Measurements from ENCODE around the gene PACSIN1.

Gene PACSIN1

DNA sequence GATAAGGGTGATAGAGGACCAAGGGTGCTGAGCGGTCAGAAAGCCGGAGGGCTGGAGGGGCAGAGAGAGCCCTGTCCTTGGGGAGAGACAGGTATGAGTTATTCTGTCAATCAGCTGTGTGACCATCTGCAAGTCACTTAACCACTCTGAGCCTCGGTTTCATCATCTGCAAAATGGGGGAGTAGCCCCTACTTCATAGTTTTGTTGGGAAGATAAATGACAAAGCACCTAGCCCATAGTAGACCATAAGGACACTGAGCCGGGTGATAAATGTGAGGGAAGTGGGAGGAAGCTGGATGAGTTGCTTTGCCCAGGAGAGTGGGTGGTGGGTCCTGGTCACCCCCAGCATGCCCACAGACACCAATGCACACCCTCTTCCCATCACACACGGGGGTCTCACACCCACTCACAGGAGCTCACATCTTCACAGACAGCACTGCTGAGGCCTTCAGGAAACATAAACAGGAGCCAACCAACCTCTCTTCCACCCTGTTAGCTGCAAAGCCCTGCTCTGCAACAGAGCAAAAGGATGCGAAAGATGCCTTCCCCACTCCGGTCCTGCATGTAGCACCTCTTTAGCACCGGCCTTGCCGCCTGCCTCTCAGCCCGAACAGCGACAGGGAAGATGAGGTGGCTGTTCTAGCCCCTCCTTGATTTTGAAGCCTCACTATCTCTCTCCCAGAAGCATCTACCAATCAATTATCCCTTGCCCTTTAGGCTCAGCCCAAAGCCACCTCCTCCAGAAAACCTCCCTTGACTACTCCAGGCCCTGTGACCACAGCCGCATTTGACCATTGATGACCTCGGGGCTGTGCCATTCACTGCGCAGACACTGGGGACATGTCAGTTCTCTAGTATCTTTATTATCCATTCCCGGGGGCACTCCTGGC is 71.3 kb downstream of the PACSIN1 start:
- no peaks in the 10 kb centered on the region for H3K4me1 ChIP-seq (ENCODE audit: control insufficient read depth, insufficient read depth, low read length)
- no peaks in the 10 kb centered on the region for H3K36me3 ChIP-seq (ENCODE audit: control insufficient read depth in 2 of 2, insufficient read depth in 1 of 2, low read length in 2 of 2)
- ChIA-PET POLR2A (interaction anchor here (0.6 kb wide), 1 partner anchor 122 kb away, joined by 3 read pairs; no protein-coding TSS in a partner anchor), CTCF (interaction anchor here (0.6 to 0.8 kb wide), 2 partner anchors 10 to 122 kb away, joined by 3 read pairs; no protein-coding TSS in a partner anchor)
- H3K4me3 ChIP-seq (ENCODE audit: low read depth, low read length) = no peak overlapping the region
- TF ChIP-seq, protein P1, sequence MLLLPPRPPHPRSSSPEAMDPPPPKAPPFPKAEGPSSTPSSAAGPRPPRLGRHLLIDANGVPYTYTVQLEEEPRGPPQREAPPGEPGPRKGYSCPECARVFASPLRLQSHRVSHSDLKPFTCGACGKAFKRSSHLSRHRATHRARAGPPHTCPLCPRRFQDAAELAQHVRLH (tag by site-specific recombination; IDR thresholded peaks at IDR 0.05) = 0 out of 2 replicates have a peak, but pooled peaks have one; percentile 43
- TF ChIP-seq EGR2 (tag by site-specific recombination; IDR thresholded peaks at IDR 0.05; ENCODE audit: low read depth) = peak; percentile 63
- peak; percentile 81 for TF ChIP-seq ZNF768 (tag by site-specific recombination; IDR thresholded peaks at IDR 0.05)
- peak; percentile 56 for TF ChIP-seq ZFHX2 (tag by site-specific recombination; conservative IDR thresholded peaks at IDR 0.05)
- TF ChIP-seq ZNF132 (tag by site-specific recombination; IDR thresholded peaks at IDR 0.05; ENCODE audit: borderline replicate concordance) = no peak
- no peaks in the 10 kb centered on the region for H3K9me3 ChIP-seq (ENCODE audit: control insufficient read depth, insufficient read depth, low read depth, low read length)
- H3K27ac ChIP-seq (ENCODE audit: extremely low read depth, low read depth, low read length) = no peak overlapping the region

DNA sequence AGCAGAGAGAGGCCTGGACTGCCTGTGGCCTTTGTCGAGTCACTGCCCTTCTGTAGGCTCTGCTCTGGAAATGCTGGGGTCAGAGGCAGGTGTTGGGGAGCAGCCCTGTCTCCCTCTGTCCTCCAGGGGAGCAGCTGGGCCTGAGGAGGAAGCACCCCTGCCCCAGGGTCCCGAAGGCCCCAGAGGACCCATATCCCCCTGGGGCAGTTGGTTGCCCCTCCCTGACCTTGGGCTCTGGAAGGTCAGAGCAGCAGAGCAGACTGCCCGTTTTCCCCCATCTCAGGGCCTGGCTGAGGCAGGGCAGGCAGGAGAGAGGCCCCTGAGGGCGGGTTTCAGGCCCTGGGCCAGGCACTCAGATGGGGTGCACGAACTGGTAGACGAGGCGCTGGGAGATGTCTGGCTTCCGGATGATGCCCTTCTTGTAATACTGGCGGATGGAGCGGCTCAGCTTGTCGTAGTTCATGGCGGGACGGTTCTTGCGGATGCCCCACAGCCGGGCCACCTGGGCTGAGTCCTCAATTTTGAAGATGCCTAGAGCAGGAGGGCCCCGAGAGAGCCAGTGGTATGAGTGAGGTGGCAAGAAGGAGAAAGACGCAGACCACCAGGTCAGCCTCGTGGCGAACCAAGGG is 72.2 kb downstream of the PACSIN1 start:
- H3K9me3 ChIP-seq (ENCODE audit: control insufficient read depth, insufficient read depth, low read depth, low read length) = no peaks in the 10 kb centered on the region
- ChIA-PET CTCF (no interaction called here), POLR2A (no interaction called here)
- H3K36me3 ChIP-seq (ENCODE audit: control insufficient read depth in 2 of 2, insufficient read depth in 1 of 2, low read length in 2 of 2) = no peaks in the 10 kb centered on the region
- H3K4me3 ChIP-seq (ENCODE audit: low read depth, low read length) = no peak overlapping the region
- H3K4me1 ChIP-seq (ENCODE audit: control insufficient read depth, insufficient read depth, low read length) = no peaks in the 10 kb centered on the region
- no peak overlapping the region for H3K27ac ChIP-seq (ENCODE audit: extremely low read depth, low read depth, low read length)
- no peak for TF ChIP-seq SP2 (tag by site-specific recombination; IDR thresholded peaks at IDR 0.05)
- no peak for TF ChIP-seq ZBTB8A (tag by site-specific recombination; IDR thresholded peaks at IDR 0.05)
- TF ChIP-seq, protein P2, sequence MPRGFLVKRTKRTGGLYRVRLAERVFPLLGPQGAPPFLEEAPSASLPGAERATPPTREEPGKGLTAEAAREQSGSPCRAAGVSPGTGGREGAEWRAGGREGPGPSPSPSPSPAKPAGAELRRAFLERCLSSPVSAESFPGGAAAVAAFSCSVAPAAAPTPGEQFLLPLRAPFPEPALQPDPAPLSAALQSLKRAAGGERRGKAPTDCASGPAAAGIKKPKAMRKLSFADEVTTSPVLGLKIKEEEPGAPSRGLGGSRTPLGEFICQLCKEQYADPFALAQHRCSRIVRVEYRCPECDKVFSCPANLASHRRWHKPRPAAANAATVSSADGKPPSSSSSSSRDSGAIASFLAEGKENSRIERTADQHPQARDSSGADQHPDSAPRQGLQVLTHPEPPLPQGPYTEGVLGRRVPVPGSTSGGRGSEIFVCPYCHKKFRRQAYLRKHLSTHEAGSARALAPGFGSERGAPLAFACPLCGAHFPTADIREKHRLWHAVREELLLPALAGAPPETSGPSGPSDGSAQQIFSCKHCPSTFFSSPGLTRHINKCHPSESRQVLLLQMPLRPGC (tag by site-specific recombination; IDR thresholded peaks at IDR 0.05) = no peak
- TF ChIP-seq, protein P3, sequence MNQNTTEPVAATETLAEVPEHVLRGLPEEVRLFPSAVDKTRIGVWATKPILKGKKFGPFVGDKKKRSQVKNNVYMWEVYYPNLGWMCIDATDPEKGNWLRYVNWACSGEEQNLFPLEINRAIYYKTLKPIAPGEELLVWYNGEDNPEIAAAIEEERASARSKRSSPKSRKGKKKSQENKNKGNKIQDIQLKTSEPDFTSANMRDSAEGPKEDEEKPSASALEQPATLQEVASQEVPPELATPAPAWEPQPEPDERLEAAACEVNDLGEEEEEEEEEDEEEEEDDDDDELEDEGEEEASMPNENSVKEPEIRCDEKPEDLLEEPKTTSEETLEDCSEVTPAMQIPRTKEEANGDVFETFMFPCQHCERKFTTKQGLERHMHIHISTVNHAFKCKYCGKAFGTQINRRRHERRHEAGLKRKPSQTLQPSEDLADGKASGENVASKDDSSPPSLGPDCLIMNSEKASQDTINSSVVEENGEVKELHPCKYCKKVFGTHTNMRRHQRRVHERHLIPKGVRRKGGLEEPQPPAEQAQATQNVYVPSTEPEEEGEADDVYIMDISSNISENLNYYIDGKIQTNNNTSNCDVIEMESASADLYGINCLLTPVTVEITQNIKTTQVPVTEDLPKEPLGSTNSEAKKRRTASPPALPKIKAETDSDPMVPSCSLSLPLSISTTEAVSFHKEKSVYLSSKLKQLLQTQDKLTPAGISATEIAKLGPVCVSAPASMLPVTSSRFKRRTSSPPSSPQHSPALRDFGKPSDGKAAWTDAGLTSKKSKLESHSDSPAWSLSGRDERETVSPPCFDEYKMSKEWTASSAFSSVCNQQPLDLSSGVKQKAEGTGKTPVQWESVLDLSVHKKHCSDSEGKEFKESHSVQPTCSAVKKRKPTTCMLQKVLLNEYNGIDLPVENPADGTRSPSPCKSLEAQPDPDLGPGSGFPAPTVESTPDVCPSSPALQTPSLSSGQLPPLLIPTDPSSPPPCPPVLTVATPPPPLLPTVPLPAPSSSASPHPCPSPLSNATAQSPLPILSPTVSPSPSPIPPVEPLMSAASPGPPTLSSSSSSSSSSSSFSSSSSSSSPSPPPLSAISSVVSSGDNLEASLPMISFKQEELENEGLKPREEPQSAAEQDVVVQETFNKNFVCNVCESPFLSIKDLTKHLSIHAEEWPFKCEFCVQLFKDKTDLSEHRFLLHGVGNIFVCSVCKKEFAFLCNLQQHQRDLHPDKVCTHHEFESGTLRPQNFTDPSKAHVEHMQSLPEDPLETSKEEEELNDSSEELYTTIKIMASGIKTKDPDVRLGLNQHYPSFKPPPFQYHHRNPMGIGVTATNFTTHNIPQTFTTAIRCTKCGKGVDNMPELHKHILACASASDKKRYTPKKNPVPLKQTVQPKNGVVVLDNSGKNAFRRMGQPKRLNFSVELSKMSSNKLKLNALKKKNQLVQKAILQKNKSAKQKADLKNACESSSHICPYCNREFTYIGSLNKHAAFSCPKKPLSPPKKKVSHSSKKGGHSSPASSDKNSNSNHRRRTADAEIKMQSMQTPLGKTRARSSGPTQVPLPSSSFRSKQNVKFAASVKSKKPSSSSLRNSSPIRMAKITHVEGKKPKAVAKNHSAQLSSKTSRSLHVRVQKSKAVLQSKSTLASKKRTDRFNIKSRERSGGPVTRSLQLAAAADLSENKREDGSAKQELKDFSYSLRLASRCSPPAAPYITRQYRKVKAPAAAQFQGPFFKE (tag by site-specific recombination; IDR thresholded peaks at IDR 0.05; ENCODE audit: borderline replicate concordance) = no peak
- TF ChIP-seq ZNF664 (tag by site-specific recombination; IDR thresholded peaks at IDR 0.05) = no peak
- no peak for TF ChIP-seq ZNF202 (tag by site-specific recombination; IDR thresholded peaks at IDR 0.05; ENCODE audit: borderline replicate concordance)
- no peak for TF ChIP-seq ZNF416 (tag by site-specific recombination; IDR thresholded peaks at IDR 0.05)
- TF ChIP-seq, protein P4, sequence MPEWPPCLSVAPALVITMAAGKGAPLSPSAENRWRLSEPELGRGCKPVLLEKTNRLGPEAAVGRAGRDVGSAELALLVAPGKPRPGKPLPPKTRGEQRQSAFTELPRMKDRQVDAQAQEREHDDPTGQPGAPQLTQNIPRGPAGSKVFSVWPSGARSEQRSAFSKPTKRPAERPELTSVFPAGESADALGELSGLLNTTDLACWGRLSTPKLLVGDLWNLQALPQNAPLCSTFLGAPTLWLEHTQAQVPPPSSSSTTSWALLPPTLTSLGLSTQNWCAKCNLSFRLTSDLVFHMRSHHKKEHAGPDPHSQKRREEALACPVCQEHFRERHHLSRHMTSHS (tag by site-specific recombination; IDR thresholded peaks at IDR 0.05) = no peak
- no peak for TF ChIP-seq GLI2 (tag by site-specific recombination; IDR thresholded peaks at IDR 0.05; ENCODE audit: borderline replicate concordance, low read depth)
- no peak for TF ChIP-seq KLF10 (tag by site-specific recombination; IDR thresholded peaks at IDR 0.05)
- no peak for TF ChIP-seq KLF1 (tag by site-specific recombination; IDR thresholded peaks at IDR 0.05)

All from HEK293 (cell line).